ENCODE data around the gene KSR1.
A peak's percentile ranks its signal among the peaks of the same experiment; 100 is the strongest.

The KSR1 gene

DNA sequence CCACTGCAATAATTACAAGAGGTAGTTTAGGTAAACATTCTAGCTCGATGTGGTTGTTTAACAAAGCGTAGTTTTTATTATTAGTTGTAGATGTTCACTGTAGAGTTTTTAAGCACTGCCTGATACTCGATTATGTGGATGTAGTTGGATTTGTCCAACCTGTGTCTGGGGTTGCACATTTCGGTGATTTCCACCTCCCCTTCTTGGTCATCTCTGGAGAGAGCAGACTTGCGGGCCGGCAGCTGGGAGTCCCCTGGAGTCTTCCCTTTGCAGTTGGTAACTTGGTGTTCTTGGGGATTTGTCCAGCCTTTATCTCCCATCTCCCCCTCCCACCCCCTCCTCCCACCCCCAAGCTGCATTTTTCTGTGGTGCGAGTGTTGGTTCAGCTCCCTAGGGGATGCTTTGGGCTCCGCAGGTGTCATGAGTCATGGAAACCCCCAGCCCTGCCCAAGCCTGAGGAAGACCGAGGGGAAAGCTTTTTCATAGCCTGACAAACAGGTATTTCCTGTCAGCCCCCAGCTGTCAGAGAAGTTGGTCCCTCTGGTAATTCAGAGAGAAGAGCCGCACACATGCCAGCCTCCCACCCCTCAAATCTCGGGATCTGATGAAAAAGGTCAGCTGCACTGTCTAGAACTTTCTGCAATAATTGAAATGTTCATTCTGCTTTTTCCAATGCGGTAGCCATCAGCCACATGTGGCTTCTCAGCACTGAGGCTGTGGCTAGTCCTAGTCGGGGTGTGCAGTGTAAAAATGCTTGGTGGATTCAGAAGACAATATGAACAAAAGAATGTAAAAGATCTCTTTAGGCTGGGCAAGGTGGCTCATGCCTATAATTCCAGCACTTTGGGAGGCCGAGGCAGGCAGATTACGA is 50.3 kb downstream of the KSR1 start:
- H3K27ac ChIP-seq (ENCODE audit: low read length): no peak overlapping the region
- peak overlapping the region; percentile 96 for H3K4me2 ChIP-seq (ENCODE audit: low read length)
- no peaks in the 10 kb centered on the region for H3K79me2 ChIP-seq (ENCODE audit: low read length)
- H4K20me1 ChIP-seq (ENCODE audit: insufficient read depth, low read length): no peaks in the 10 kb centered on the region
- peaks cover 16% of the 10 kb centered on the region for H3K4me1 ChIP-seq (ENCODE audit: low read length)
- no peak overlapping the region for H2AFZ ChIP-seq (ENCODE audit: low read depth, low read length)
- H3K9me3 ChIP-seq (ENCODE audit: insufficient read depth, low read length): no peaks in the 10 kb centered on the region
- H3K36me3 ChIP-seq (replicated peaks; ENCODE audit: low read depth, low read length): no peaks in the 10 kb centered on the region
- H3K27me3 ChIP-seq (ENCODE audit: low read depth, low read length): peaks cover 13% of the 10 kb centered on the region
- H3K4me3 ChIP-seq (ENCODE audit: low read length): peak overlapping the region; percentile 60
- H3K9ac ChIP-seq (ENCODE audit: low read length): no peak overlapping the region
- TF ChIP-seq, protein P1, sequence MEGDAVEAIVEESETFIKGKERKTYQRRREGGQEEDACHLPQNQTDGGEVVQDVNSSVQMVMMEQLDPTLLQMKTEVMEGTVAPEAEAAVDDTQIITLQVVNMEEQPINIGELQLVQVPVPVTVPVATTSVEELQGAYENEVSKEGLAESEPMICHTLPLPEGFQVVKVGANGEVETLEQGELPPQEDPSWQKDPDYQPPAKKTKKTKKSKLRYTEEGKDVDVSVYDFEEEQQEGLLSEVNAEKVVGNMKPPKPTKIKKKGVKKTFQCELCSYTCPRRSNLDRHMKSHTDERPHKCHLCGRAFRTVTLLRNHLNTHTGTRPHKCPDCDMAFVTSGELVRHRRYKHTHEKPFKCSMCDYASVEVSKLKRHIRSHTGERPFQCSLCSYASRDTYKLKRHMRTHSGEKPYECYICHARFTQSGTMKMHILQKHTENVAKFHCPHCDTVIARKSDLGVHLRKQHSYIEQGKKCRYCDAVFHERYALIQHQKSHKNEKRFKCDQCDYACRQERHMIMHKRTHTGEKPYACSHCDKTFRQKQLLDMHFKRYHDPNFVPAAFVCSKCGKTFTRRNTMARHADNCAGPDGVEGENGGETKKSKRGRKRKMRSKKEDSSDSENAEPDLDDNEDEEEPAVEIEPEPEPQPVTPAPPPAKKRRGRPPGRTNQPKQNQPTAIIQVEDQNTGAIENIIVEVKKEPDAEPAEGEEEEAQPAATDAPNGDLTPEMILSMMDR (IDR thresholded peaks at IDR 0.05; ENCODE audit: low read depth, low read length): no peak
- no peak for TF ChIP-seq EZH2phosphoT487 (IDR thresholded peaks at IDR 0.05; ENCODE audit: low read depth)

DNA sequence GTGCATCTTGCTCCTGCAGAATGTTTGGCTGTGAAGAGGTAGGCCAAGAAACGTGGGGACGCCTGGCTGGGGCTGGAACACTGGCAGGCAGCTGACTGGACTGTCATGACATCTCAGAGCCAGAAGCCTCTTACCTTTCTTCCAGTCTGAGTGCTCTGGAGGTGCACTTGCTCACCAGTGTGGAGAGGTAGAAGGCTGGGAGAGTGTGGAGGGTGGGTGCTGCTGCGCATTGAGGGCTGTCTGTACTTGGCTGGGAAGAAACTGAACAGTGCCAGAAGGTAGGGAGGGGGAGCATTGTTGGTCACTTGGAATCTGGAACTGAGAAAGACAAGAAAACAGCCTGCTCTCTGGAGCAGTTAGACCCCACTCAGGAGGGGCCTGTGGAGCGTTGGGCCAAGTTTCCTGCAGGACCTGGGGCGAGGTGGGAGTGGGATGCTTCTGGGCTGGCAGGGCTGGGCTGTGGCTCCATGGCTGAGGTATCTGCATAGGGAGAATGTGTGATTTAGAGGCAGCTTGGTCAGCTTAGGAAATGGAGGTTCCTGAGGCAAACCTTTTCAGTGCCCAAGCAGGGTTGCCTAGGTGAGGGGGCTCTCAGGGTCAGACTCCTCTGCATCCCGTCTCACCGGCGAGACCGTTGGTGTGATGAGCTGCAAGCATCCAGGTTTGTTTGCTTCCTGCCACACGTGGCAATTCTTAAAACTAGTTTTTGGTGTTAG is 55.1 kb downstream of the KSR1 start:
- Histone ChIP-seq H4K20me1 (ENCODE audit: insufficient read depth, low read length) (no peaks in the 10 kb centered on the region), H3K4me3 (ENCODE audit: low read length) (no peak overlapping the region), H3K36me3 (replicated peaks; ENCODE audit: low read depth, low read length) (no peaks in the 10 kb centered on the region), H3K27ac (ENCODE audit: low read length) (no peak overlapping the region), H2AFZ (ENCODE audit: low read depth, low read length) (no peak overlapping the region), H3K4me1 (ENCODE audit: low read length) (peaks cover 9% of the 10 kb centered on the region), H3K9ac (ENCODE audit: low read length) (no peak overlapping the region), H3K9me3 (ENCODE audit: insufficient read depth, low read length) (no peaks in the 10 kb centered on the region), H3K79me2 (ENCODE audit: low read length) (no peaks in the 10 kb centered on the region), H3K4me2 (ENCODE audit: low read length) (no peak overlapping the region), H3K27me3 (ENCODE audit: low read depth, low read length) (peaks cover 19% of the 10 kb centered on the region; the same call in 1 of the 2 replicates)
- TF ChIP-seq EZH2phosphoT487 (IDR thresholded peaks at IDR 0.05; ENCODE audit: low read depth): no peak
- TF ChIP-seq, protein P1 (IDR thresholded peaks at IDR 0.05; ENCODE audit: low read depth, low read length): no peak

DNA sequence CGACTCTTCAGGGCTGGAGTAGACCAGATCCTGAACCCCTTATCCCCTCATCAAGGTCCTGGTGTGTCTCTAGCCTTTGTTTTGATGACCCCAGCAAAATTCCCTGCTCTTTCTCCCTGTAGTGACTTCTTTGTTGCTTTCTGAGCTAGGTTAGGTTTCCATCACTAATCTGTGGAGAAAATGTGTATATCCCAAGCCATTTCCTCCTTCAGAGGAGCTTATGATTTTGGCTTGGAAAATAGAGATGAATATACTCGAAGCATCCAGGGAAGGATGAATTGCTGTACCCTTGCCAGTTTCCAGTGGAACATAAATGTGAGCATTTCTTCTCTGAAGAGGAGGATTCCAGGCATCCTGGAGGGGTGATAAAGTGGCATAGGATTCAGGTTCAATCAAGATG is 55.8 kb downstream of the KSR1 start:
- no peak for TF ChIP-seq EZH2phosphoT487 (IDR thresholded peaks at IDR 0.05; ENCODE audit: low read depth)
- TF ChIP-seq, protein P1 (IDR thresholded peaks at IDR 0.05; ENCODE audit: low read depth, low read length): no peak
- Histone ChIP-seq H4K20me1 (ENCODE audit: insufficient read depth, low read length) (no peaks in the 10 kb centered on the region), H3K36me3 (replicated peaks; ENCODE audit: low read depth, low read length) (no peaks in the 10 kb centered on the region), H3K4me2 (ENCODE audit: low read length) (no peak overlapping the region), H3K27me3 (ENCODE audit: low read depth, low read length) (peaks cover 20% of the 10 kb centered on the region; the same call in 1 of the 2 replicates), H3K4me1 (ENCODE audit: low read length) (peaks cover 2% of the 10 kb centered on the region), H3K79me2 (ENCODE audit: low read length) (no peaks in the 10 kb centered on the region), H3K4me3 (ENCODE audit: low read length) (no peak overlapping the region), H3K9me3 (ENCODE audit: insufficient read depth, low read length) (no peaks in the 10 kb centered on the region), H2AFZ (ENCODE audit: low read depth, low read length) (no peak overlapping the region), H3K27ac (ENCODE audit: low read length) (no peak overlapping the region), H3K9ac (ENCODE audit: low read length) (no peak overlapping the region)

Measured in OCI-LY3 (cell line).